ENCODE measurements around the gene CAMK4. TPM values are rescaled to one million over a fixed set of nuclear protein-coding genes. Genes with fewer than 3 reads are reported as not detected.

The CAMK4 gene
- total and polyA plus RNA-seq, 9 donors: 4.6 to 7.5 (median 6.3) TPM

- Histone ChIP-seq H3K27ac (ENCODE audit: low read length) (no peak overlapping the region), H3K4me1 (ENCODE audit: control insufficient read depth, insufficient read depth, low read length) (no peaks in the 10 kb centered on the region), H3K4me3 (ENCODE audit: low read length) (no peak overlapping the region), H3K36me3 (ENCODE audit: control insufficient read depth, insufficient read depth, low read length) (no peaks in the 10 kb centered on the region), H3K27me3 (ENCODE audit: control insufficient read depth, insufficient read depth, low read length) (no peaks in the 10 kb centered on the region), H3K9me3 (replicated peaks; ENCODE audit: control insufficient read depth, low read depth, low read length) (no peaks in the 10 kb centered on the region)
- 43% methylated on average over 1 of the region's 2 CpGs for WGBS (ENCODE audit: insufficient coverage)
- no peak for DNase-seq
Measured at GRCh38 chr5:111469293-111469896, 245.2 kb downstream of the CAMK4 start.

DNA sequence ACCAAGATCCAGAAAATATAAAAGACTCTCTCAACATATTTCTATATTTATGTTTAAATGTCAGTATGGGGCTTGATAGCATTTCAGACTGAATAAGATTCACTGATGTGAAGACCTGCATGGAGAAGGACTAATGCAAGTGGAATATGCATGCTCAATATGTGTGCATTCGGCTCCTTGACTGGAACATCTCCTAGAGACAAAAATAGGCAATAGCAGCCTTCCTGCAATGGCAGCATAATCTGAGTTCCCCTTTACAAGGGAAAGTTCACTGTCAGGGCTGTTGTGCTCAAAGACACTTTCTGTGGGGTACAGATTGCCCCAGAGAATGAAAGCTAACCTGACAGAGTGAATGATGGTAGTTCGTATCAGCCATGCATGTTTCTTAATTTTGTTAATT, 245.7 kb downstream of the CAMK4 start:
- WGBS (ENCODE audit: insufficient coverage): no CpG with 5 or more reads among the region's 2 CpGs
- no peaks in the 10 kb centered on the region for H3K36me3 ChIP-seq (ENCODE audit: control insufficient read depth, insufficient read depth, low read length)
- DNase-seq: peak; percentile 49

GRCh38 chr5:111472096-111472495, 247.9 kb downstream of the CAMK4 start:
- no peak for DNase-seq
- no peak overlapping the region for H3K4me3 ChIP-seq (ENCODE audit: low read length)
- H3K4me1 ChIP-seq (ENCODE audit: control insufficient read depth, insufficient read depth, low read length): no peaks in the 10 kb centered on the region
- H3K36me3 ChIP-seq (ENCODE audit: control insufficient read depth, insufficient read depth, low read length): no peaks in the 10 kb centered on the region
- H3K27ac ChIP-seq (ENCODE audit: low read length): no peak overlapping the region
- 87% methylated on average over 3 of the region's 3 CpGs for WGBS (ENCODE audit: insufficient coverage)
- H3K9me3 ChIP-seq (replicated peaks; ENCODE audit: control insufficient read depth, low read depth, low read length): no peaks in the 10 kb centered on the region
- no peaks in the 10 kb centered on the region for H3K27me3 ChIP-seq (ENCODE audit: control insufficient read depth, insufficient read depth, low read length)

More for the DNA sequence above, 245.7 kb downstream of the CAMK4 start:
- Histone ChIP-seq H3K27ac (ENCODE audit: low read length) (no peak overlapping the region), H3K4me1 (ENCODE audit: control insufficient read depth, insufficient read depth, low read length) (no peaks in the 10 kb centered on the region), H3K9me3 (replicated peaks; ENCODE audit: control insufficient read depth, low read depth, low read length) (no peaks in the 10 kb centered on the region), H3K4me3 (ENCODE audit: low read length) (no peak overlapping the region), H3K27me3 (ENCODE audit: control insufficient read depth, insufficient read depth, low read length) (no peaks in the 10 kb centered on the region)

DNA sequence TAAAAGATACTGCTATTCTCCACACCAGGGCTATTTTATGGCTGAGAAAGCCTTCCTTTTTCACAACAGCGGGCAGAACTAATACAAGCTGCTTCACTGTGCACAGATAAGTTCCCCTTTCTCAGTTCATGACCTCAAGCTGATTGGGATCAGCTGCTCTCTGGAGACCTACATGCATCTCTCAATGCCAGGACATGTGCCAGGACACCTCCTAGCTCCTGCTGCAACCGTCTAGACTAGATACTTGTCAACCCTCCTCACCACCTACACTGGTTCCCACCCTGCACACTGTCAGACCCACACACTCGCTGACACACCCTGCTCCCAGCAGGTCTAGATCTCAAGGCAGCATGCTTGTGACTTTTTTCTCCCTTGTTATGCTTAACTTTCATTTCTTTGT, 248.4 kb downstream of the CAMK4 start:
- H3K27ac ChIP-seq (ENCODE audit: low read length): no peak overlapping the region
- peak; percentile 44 for DNase-seq
- H3K4me1 ChIP-seq (ENCODE audit: control insufficient read depth, insufficient read depth, low read length): no peaks in the 10 kb centered on the region
- no peaks in the 10 kb centered on the region for H3K27me3 ChIP-seq (ENCODE audit: control insufficient read depth, insufficient read depth, low read length)
- H3K4me3 ChIP-seq (ENCODE audit: low read length): no peak overlapping the region
- 62% methylated on average over 3 of the region's 3 CpGs for WGBS (ENCODE audit: insufficient coverage)
- H3K36me3 ChIP-seq (ENCODE audit: control insufficient read depth, insufficient read depth, low read length): no peaks in the 10 kb centered on the region
- H3K9me3 ChIP-seq (replicated peaks; ENCODE audit: control insufficient read depth, low read depth, low read length): no peaks in the 10 kb centered on the region

- Histone ChIP-seq H3K27me3 (ENCODE audit: control insufficient read depth, insufficient read depth, low read length) (no peaks in the 10 kb centered on the region), H3K4me3 (ENCODE audit: low read length) (no peak overlapping the region), H3K27ac (ENCODE audit: low read length) (no peak overlapping the region), H3K9me3 (replicated peaks; ENCODE audit: control insufficient read depth, low read depth, low read length) (no peaks in the 10 kb centered on the region), H3K4me1 (ENCODE audit: control insufficient read depth, insufficient read depth, low read length) (no peaks in the 10 kb centered on the region), H3K36me3 (ENCODE audit: control insufficient read depth, insufficient read depth, low read length) (no peaks in the 10 kb centered on the region)
- WGBS (ENCODE audit: insufficient coverage): no CpG with 5 or more reads among the region's 1 CpG
- DNase-seq: peak; percentile 50
Measured at GRCh38 chr5:111478266-111478665, 254.1 kb downstream of the CAMK4 start.

- no peak for DNase-seq
Measured at GRCh38 chr5:111478898-111479297, 254.7 kb downstream of the CAMK4 start.

DNA sequence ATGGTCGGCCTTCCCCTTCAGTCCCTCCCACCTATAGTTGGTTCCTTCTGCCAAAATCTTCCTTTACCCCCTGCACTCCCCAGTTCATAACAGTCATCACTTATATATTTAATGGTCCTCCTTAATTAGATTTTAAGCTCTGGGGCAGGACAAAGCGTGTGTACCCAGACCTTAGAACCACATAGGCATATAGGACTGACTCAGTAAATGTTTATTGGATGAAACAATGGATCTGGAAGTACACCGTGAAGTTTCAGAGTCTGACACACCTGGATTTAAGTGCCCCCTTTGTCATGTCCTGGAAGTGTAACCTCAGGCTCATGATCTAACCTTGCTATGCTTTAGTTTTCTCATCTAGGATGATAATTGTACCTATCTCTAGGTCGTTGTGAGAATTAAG, 256.2 kb downstream of the CAMK4 start:
- no peak overlapping the region for H3K27ac ChIP-seq (ENCODE audit: low read length)
- H3K9me3 ChIP-seq (replicated peaks; ENCODE audit: control insufficient read depth, low read depth, low read length): no peaks in the 10 kb centered on the region
- H3K4me3 ChIP-seq (ENCODE audit: low read length): no peak overlapping the region
- 50% methylated on average over 1 of the region's 4 CpGs for WGBS (ENCODE audit: insufficient coverage)
- no peaks in the 10 kb centered on the region for H3K36me3 ChIP-seq (ENCODE audit: control insufficient read depth, insufficient read depth, low read length)
- DNase-seq: no peak
- no peaks in the 10 kb centered on the region for H3K27me3 ChIP-seq (ENCODE audit: control insufficient read depth, insufficient read depth, low read length)
- H3K4me1 ChIP-seq (ENCODE audit: control insufficient read depth, insufficient read depth, low read length): no peaks in the 10 kb centered on the region

More at GRCh38 chr5:111478898-111479297, 254.7 kb downstream of the CAMK4 start:
- H3K9me3 ChIP-seq (replicated peaks; ENCODE audit: control insufficient read depth, low read depth, low read length): no peaks in the 10 kb centered on the region
- H3K36me3 ChIP-seq (ENCODE audit: control insufficient read depth, insufficient read depth, low read length): no peaks in the 10 kb centered on the region
- H3K4me1 ChIP-seq (ENCODE audit: control insufficient read depth, insufficient read depth, low read length): no peaks in the 10 kb centered on the region
- H3K4me3 ChIP-seq (ENCODE audit: low read length): no peak overlapping the region
- H3K27me3 ChIP-seq (ENCODE audit: control insufficient read depth, insufficient read depth, low read length): no peaks in the 10 kb centered on the region
- no CpG with 5 or more reads among the region's 2 CpGs for WGBS (ENCODE audit: insufficient coverage)
- no peak overlapping the region for H3K27ac ChIP-seq (ENCODE audit: low read length)

DNA sequence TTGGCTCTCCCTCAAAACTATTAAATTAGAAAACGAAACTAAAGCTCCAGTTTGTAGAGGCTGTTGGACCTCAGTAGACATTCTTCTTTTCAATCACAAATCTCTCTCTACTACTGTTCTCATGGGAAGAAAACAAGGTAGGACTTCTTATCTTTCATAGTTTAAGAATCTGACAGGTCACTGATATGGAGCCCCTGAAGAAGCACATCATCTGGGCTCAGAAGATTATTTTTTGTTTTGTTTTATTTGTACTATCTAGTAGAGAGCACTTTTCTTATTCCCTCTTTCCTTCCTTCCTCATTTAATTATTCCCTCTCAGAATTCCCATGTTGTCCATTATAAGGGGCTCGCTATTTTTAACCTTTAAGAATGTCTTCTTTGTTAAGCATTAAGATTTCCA, 261.9 kb downstream of the CAMK4 start:
- H3K27ac ChIP-seq (ENCODE audit: low read length): no peak overlapping the region
- no peaks in the 10 kb centered on the region for H3K4me1 ChIP-seq (ENCODE audit: control insufficient read depth, insufficient read depth, low read length)
- H3K9me3 ChIP-seq (replicated peaks; ENCODE audit: control insufficient read depth, low read depth, low read length): no peaks in the 10 kb centered on the region
- H3K27me3 ChIP-seq (ENCODE audit: control insufficient read depth, insufficient read depth, low read length): no peaks in the 10 kb centered on the region
- WGBS (ENCODE audit: insufficient coverage): no CpG with 5 or more reads among the region's 2 CpGs
- H3K36me3 ChIP-seq (ENCODE audit: control insufficient read depth, insufficient read depth, low read length): no peaks in the 10 kb centered on the region
- DNase-seq: no peak
- H3K4me3 ChIP-seq (ENCODE audit: low read length): no peak overlapping the region

GRCh38 chr5:111486926-111487325, 262.7 kb downstream of the CAMK4 start:
- no peaks in the 10 kb centered on the region for H3K27me3 ChIP-seq (ENCODE audit: control insufficient read depth, insufficient read depth, low read length)
- H3K36me3 ChIP-seq (ENCODE audit: control insufficient read depth, insufficient read depth, low read length): no peaks in the 10 kb centered on the region
- no peaks in the 10 kb centered on the region for H3K4me1 ChIP-seq (ENCODE audit: control insufficient read depth, insufficient read depth, low read length)
- no peak overlapping the region for H3K4me3 ChIP-seq (ENCODE audit: low read length)
- DNase-seq: no peak
- H3K9me3 ChIP-seq (replicated peaks; ENCODE audit: control insufficient read depth, low read depth, low read length): no peaks in the 10 kb centered on the region
- no peak overlapping the region for H3K27ac ChIP-seq (ENCODE audit: low read length)

GRCh38 chr5:111488353-111488752, 264.2 kb downstream of the CAMK4 start:
- H3K4me1 ChIP-seq (ENCODE audit: control insufficient read depth, insufficient read depth, low read length): no peaks in the 10 kb centered on the region
- H3K36me3 ChIP-seq (ENCODE audit: control insufficient read depth, insufficient read depth, low read length): no peaks in the 10 kb centered on the region
- H3K27me3 ChIP-seq (ENCODE audit: control insufficient read depth, insufficient read depth, low read length): no peaks in the 10 kb centered on the region
- no peak for DNase-seq
- no peak overlapping the region for H3K27ac ChIP-seq (ENCODE audit: low read length)
- no peak overlapping the region for H3K4me3 ChIP-seq (ENCODE audit: low read length)
- H3K9me3 ChIP-seq (replicated peaks; ENCODE audit: control insufficient read depth, low read depth, low read length): no peaks in the 10 kb centered on the region

DNA sequence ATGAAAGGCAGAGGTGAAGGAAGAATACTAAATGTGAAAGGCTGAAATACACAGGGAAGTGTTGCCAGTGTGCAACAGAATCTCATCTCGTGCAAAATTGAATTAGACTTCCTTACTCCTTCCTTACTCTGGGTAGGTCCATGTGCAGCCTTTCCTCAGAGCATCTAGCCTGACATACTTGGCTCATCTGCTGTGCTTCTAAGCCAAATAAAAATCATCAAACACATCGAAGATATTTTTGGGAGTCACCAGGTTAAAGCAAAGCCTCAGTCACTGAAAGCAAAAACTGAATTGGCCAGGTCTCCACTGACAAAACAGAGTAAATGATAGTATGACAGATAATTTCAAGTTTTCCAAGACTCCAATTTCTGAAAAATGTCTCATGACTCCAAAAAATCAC, 268.8 kb downstream of the CAMK4 start:
- Histone ChIP-seq H3K9me3 (replicated peaks; ENCODE audit: control insufficient read depth, low read depth, low read length) (no peaks in the 10 kb centered on the region), H3K27me3 (ENCODE audit: control insufficient read depth, insufficient read depth, low read length) (no peaks in the 10 kb centered on the region), H3K27ac (ENCODE audit: low read length) (no peak overlapping the region), H3K4me3 (ENCODE audit: low read length) (no peak overlapping the region), H3K36me3 (ENCODE audit: control insufficient read depth, insufficient read depth, low read length) (peaks cover 3% of the 10 kb centered on the region), H3K4me1 (ENCODE audit: control insufficient read depth, insufficient read depth, low read length) (no peaks in the 10 kb centered on the region)
- no CpG with 5 or more reads among the region's 2 CpGs for WGBS (ENCODE audit: insufficient coverage)
- DNase-seq: no peak

Data from muscle of leg (tissue), 11 donors.